WTC11 (cell line): Measurements from ENCODE around the gene TYW1B.
"Not testable (repeated sequence)": the region's sequence is repeated elsewhere in the genome, so short reads cannot be mapped to it uniquely, and the experiment has no call there.

Source experiments
- CTCF ChIP-seq: fragments of 200-600 bp; IDR thresholded peaks from 2 replicates; pipeline ENCODE4 v1.8.0; 2022; ENCODE audit warnings: antibody characterized with exemption
- HMGXB4 ChIP-seq: sonication (generic); formaldehyde crosslinking; IDR thresholded peaks from 2 replicates; pipeline ENCODE4 v1.8.1; 2023; ENCODE audit warnings: mild to moderate bottlenecking, moderate library complexity, missing genetic modification reagents
- RELA ChIP-seq: sonication (generic); formaldehyde crosslinking; IDR thresholded peaks from 2 replicates; pipeline ENCODE4 v1.8.1; 2022; ENCODE audit warnings: missing genetic modification reagents, mild to moderate bottlenecking, borderline replicate concordance
- TF ChIP-seq, protein P1 (sequence below): sonication (generic); formaldehyde crosslinking; IDR thresholded peaks from 2 replicates; pipeline ENCODE4 v1.8.1; 2023; ENCODE audit warnings: mild to moderate bottlenecking, missing genetic modification reagents, borderline replicate concordance
- TF ChIP-seq, protein P2 (sequence below): sonication (generic); formaldehyde crosslinking; IDR thresholded peaks from 2 replicates; pipeline ENCODE4 v1.8.0; 2022; ENCODE audit warnings: mild to moderate bottlenecking, missing genetic modification reagents

- TF ChIP-seq CTCF; RELA (CRISPR knock-in tag); HMGXB4 (CRISPR knock-in tag): not testable (repeated sequence)
- TF ChIP-seq, protein P1, sequence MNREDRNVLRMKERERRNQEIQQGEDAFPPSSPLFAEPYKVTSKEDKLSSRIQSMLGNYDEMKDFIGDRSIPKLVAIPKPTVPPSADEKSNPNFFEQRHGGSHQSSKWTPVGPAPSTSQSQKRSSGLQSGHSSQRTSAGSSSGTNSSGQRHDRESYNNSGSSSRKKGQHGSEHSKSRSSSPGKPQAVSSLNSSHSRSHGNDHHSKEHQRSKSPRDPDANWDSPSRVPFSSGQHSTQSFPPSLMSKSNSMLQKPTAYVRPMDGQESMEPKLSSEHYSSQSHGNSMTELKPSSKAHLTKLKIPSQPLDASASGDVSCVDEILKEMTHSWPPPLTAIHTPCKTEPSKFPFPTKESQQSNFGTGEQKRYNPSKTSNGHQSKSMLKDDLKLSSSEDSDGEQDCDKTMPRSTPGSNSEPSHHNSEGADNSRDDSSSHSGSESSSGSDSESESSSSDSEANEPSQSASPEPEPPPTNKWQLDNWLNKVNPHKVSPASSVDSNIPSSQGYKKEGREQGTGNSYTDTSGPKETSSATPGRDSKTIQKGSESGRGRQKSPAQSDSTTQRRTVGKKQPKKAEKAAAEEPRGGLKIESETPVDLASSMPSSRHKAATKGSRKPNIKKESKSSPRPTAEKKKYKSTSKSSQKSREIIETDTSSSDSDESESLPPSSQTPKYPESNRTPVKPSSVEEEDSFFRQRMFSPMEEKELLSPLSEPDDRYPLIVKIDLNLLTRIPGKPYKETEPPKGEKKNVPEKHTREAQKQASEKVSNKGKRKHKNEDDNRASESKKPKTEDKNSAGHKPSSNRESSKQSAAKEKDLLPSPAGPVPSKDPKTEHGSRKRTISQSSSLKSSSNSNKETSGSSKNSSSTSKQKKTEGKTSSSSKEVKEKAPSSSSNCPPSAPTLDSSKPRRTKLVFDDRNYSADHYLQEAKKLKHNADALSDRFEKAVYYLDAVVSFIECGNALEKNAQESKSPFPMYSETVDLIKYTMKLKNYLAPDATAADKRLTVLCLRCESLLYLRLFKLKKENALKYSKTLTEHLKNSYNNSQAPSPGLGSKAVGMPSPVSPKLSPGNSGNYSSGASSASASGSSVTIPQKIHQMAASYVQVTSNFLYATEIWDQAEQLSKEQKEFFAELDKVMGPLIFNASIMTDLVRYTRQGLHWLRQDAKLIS = not testable (repeated sequence)
- TF ChIP-seq, protein P2, sequence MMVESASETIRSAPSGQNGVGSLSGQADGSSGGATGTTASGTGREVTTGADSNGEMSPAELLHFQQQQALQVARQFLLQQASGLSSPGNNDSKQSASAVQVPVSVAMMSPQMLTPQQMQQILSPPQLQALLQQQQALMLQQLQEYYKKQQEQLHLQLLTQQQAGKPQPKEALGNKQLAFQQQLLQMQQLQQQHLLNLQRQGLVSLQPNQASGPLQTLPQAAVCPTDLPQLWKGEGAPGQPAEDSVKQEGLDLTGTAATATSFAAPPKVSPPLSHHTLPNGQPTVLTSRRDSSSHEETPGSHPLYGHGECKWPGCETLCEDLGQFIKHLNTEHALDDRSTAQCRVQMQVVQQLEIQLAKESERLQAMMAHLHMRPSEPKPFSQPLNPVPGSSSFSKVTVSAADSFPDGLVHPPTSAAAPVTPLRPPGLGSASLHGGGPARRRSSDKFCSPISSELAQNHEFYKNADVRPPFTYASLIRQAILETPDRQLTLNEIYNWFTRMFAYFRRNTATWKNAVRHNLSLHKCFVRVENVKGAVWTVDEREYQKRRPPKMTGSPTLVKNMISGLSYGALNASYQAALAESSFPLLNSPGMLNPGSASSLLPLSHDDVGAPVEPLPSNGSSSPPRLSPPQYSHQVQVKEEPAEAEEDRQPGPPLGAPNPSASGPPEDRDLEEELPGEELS (CRISPR knock-in tag) = not testable (repeated sequence)
Measured at GRCh38 chr7:72766994-72767393, 61.0 kb downstream of the TYW1B start.
